Stimulated activated CD8-positive, alpha-beta memory T cell treated with anti-CD3 and anti-CD28 coated beads, Interleukin-12 subunit alpha, Interleukin-12 subunit beta, amount 100 ng/mL, for 24 hours (primary cell): ENCODE measurements around the gene KRT72.

Experiments used
- DNase-seq: peaks from one replicate; pipeline ENCODE4 v3.0.0-alpha.2; 2020; ENCODE audit errors: extremely low read depth

Gene KRT72

GRCh38 chr12:52630008-52630500 is 28.8 kb upstream of the KRT72 start:
- no peak for DNase-seq

DNA sequence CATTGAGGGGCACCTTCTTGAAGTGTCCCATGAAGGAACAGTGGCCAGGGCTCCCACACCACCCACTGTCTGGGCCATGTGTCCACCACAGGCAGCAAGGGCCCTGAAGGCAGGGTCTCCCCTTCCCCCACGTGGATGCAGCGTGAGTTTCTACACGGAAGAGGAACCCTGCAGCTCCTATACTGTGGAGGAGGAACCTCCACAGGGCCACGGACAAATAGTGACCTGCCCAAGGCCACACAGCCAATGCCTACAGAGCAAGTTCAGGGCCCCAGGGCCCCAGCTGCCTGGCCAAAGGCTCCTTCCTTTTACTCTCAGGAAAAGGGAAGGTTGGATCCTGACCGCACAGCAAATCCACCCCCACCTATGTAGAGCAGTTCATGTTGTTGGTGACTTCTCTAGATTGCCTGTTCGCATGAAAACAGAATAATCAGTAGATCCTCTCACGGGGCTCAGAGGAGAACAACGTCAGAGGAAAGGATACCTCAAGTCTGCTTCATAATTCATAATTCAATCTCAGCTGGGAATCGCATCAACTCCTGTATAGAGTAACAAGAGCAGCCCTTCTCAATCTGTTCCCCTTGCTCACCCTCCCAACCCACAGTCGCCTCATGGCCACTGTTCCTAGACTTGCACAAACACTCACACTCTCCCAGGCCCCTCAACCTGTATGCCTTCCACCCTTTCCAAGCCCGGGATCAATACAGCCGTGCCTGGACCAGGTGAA is 28.2 kb upstream of the KRT72 start:
- DNase-seq, result no peak

DNA sequence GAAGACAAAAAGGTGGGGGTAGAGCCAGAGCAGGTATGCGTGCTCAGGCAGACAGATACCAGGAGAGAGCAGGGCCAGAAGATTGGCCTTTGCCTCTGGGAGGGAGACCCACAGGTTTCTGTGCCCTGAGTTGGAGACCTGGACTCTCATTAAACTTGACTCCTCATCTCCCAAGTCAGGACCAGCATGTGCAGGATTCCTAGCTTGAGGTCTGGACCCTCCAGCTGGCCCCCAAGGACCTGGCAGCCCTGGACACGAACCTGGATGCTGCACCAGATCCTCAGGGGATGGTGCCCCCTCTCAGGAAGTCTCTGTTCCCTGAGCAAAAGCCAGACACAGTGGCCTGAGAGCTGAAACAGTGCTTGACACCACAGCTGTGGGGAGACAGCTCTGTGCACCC is 27.6 kb upstream of the KRT72 start:
- DNase-seq, result no peak

GRCh38 chr12:52628111-52628507 is 26.8 kb upstream of the KRT72 start:
- DNase-seq, result no peak

DNA sequence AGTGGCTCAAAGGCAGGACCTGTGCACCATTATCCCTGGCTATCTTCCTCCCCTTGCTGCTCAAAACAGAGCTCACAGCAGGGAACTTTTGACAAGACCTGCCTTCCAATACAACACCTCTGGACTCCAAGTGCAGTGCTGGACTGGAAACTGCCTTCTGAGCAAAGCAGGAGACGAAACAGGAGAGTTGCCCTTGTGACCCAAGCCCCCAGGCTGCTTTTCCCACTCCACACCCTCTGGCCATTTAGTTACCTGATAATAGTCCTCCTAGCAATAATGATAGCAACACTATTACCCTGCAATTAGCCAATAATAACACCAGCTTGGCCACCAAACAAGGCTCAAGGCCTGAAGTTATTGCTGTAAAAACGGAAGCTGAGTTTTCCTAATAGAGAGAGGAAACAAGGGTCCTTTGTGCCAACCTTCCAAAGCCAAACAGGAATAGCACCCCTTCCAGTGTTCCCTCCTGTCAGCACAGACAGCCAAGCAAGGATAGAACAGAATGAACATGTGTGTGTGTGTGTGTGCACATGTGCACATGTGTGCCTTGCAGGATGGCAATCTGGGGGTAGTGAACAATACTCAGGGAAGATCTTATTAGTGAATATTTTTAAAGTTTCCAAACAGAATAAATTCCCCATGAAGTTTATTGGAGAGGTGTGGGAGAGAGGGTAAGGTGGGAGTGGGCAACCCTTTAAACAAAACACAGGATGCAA is 26.3 kb upstream of the KRT72 start:
- DNase-seq, result no peak

- no peak for DNase-seq
Observed at GRCh38 chr12:52622349-52622748, 21.1 kb upstream of the KRT72 start.

GRCh38 chr12:52618866-52619265 is 17.6 kb upstream of the KRT72 start:
- DNase-seq, result no peak

DNA sequence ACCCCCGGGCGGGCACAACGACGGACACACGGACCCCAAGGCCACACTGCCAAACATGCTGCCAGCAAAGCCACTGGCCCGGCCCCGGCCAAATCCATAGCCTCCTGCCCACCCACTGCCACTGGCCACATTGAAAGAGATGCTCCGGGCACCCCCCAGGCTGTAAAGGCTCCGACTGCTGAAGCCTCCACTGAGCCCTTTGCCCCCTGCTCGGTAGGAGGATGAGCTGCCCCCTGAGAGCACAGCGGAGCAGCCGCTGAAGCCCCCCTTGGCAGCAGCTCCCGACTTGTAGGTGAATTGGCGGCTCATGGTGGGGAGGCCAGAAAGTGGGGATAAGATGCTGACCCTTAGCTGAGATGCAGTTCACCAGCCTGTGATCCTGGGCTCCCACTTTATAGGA is 17.0 kb upstream of the KRT72 start, which contains the start of gene KRT73:
KRT73 (minus strand) TSS at position 344 of the 400 bp plus-strand sequence; CDS start at position 309, 35 bp downstream.
- no peak for DNase-seq

DNA sequence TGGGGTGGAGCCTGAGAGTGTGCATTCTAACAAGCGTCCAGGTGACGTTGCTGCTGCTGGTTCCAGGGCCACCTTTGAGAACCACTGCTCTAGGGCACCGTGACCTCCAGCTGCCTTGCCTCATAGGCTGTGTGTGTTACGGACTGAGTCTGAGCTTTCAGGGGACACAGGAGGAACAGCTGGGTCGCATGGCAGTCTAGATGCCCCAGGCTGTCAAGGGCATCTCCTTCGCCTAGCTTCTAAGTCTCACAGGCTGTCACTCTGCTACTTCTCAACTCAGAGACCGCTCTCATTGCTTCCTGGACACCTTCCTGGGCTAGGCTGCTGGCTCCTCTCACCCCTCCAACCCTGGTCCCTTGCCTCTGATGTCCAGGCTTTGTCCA is 16.1 kb upstream of the KRT72 start:
- DNase-seq, result no peak

GRCh38 chr12:52616680-52617402 is 15.6 kb upstream of the KRT72 start:
- no peak for DNase-seq

GRCh38 chr12:52615912-52616311 is 14.6 kb upstream of the KRT72 start:
- no peak for DNase-seq

GRCh38 chr12:52615208-52615868 is 14.1 kb upstream of the KRT72 start:
- DNase-seq, result no peak

DNA sequence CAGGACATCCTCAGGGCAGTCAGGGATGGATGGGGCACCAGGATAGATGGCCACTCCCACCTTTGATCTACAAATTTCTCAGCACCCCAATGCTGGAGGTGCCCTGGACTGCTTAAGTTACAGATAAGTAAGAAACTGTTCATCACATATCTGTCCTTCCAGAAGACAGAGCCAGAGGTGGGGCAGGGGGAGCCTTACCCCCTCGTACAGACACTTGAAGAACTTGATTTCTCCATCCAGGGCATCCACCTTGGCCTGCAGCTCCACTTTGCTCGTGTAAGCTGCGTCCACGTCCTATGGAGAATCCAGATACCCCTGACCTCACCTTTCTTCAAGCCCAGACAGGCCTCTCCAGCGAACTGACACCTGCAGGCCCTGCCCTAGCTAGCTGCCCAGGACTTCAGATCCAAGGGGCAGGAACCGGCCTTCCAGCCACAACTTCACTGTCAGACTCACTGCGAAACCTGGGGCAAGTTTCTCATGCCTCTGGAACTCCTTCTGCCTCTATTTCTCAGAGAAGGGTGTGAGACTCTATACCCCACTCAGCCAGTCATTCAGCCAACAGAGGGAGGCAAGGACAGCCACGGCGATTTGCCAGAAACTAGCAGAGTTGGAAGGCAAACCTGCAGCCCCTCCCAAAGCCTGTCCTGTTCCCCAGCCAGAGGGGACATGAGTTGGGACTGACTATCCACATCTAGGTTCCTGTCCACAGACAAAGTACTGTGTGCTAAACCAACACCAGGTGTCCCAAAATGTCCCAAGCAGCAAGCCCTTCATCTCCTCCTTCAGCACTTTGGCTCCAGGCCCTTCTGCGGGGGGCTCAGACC is 13.3 kb upstream of the KRT72 start:
- no peak for DNase-seq

DNA sequence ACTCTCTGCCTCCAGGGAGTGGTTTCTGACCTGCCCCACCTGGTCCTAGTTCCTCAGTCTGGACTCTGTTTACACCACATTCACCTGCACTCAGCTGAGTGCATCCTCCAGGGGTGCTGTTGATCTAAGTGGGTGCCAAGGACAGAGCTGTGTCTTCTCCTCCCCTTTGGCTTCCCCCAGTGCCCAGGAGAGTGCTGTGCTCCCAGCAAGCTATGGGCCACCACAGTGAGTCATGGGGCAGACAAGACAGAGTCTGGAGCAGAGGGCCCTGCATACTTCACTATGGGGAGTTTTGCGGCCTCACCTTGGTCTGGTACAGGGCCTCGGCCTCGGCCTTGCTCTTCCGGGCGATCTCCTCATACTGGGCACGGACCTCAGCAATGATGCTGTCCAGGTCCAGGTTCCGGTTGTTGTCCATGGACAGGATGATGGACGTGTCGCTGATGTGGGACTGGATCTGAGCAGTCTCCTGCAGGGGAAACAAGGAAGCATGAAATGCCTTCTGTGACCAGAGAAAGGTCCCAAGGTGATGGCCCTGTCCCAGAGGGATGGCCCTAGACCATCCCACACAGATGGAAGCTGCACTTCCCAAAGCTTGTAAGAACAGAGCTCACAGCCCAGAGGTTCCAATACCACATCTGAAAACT is 12.2 kb upstream of the KRT72 start:
- no peak for DNase-seq

- DNase-seq, result no peak
Observed at GRCh38 chr12:52612431-52613383, 11.4 kb upstream of the KRT72 start.

DNA sequence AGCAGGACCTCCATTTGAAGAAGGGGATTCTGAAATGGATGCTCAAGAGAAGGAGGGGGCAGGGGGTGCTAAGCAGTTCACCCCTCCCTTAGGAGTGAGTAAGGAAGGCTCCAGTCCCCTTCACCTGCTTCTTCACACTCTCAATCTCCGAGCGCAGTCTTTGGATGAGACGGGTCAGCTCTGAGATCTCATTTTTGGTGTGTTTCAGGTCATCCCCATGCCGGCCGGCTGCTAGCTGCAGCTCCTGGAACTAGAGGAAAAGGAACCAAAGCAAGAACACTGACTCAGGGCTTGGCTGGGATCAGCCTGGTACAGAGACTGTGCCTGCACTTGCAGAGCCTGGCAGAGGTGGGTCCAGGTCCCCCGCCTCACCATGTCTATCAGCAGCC is 9.8 kb upstream of the KRT72 start:
- no peak for DNase-seq

DNA sequence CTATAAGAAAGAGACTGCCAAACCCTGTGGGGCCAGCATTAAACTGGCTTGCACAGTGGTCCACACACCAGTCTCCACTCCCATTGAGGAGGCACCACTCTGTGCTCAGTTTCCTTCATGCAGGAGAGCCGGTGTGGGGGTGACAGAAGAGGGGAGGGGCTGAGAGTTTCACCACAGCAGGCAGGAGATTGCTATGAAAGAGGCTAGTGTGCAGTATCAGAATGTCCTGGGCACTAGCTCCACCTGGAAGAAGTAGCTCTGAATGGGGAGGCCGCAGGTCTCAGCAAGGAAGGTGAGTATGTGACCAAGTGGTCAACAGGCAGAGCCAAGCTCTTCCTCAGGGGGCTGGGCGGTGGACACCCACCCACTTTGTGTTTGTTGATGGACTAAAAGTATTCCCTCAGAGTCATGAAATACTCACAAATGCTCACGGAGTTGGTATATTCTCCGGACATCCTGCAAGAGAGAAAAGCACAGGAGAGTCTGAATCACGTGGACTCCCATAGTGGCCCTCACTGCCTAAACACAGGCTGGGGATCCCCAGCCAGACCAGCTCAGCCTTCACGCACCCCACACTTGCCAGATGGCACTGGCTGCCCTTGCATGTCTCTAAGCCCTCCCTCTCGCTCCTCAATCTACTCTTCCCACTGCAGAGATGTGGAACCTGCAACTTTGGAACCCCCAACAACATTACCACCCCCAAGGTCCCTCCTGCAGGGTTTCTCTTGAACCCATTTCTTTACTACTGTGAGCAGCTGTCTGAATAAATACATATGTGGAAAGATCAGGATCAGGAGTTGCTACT is 7.8 kb upstream of the KRT72 start:
- DNase-seq, result no peak

GRCh38 chr12:52608161-52608560 is 6.9 kb upstream of the KRT72 start:
- no peak for DNase-seq

DNA sequence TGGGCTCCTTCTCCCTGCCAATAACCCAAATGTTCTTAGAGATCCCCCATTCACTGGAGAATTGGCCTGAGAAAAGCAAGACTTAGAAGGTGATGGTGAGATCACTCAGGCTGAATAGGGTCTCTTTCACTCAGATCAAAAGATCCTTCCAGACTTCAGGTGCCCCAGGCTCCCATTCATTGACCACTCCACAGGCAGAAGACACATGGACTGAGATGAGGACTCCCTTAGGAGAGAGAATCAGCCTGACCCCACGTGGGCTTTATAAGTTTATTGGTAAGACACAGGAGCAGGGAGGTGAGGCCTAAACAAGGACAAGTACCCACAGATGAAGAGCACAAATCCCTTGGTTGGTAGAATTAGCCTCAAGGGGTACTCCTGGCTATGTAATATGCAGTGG is 6.1 kb upstream of the KRT72 start:
- DNase-seq, result no peak
